Activated gamma-delta T cell treated with Interleukin-2 at 50 U/mL for 16 hours (primary cell): Measurements from ENCODE around the gene SCIN.
"Not testable (repeated sequence)": the region's sequence is repeated elsewhere in the genome, so short reads cannot be mapped to it uniquely, and the experiment has no call there.

Source experiments
- DNase-seq: peaks from one replicate; pipeline ENCODE4 v3.0.0-alpha.2; 2020

Gene SCIN

GRCh38 chr7:12570534-12571461 lies at the start of gene SCIN:
TSS of gene SCIN (plus strand) at chr7:12570720. CDS start at chr7:12570787, 67 bp downstream.
- DNase-seq, result peak; percentile 5

- DNase-seq, result no peak
These were observed 45.6 kb upstream of the SCIN start for GRCh38 chr7:12524794-12525386.

GRCh38 chr7:12526693-12527092 lies 43.8 kb upstream of the SCIN start:
- DNase-seq, result not testable (repeated sequence)

GRCh38 chr7:12527670-12528069 lies 42.9 kb upstream of the SCIN start:
- not testable (repeated sequence) for DNase-seq

- DNase-seq, result no peak
These were observed 40.4 kb upstream of the SCIN start for GRCh38 chr7:12529971-12530710.

DNA sequence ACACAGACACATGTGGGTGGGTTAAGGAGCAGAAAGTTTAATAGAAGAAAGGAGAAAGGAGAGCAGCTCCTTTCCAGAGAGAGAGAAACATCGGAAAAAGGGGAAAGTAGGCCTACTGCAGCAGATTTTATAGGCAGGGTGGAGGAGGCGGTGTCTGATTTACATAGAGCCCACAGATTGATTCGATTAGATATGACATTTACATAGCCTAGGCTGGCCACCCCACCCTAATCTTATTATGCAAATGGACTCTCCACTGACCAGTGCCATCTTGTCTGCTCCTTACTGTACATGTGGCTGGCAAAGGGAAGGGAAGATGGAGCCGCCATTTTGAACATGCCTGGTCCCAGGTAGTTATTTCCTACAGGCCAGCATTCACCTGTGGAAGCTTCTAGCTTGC lies 38.7 kb upstream of the SCIN start:
- DNase-seq, result no peak

GRCh38 chr7:12534046-12534445 lies 36.5 kb upstream of the SCIN start:
- DNase-seq, result no peak

GRCh38 chr7:12539681-12540080 lies 30.8 kb upstream of the SCIN start:
- DNase-seq, result no peak

DNA sequence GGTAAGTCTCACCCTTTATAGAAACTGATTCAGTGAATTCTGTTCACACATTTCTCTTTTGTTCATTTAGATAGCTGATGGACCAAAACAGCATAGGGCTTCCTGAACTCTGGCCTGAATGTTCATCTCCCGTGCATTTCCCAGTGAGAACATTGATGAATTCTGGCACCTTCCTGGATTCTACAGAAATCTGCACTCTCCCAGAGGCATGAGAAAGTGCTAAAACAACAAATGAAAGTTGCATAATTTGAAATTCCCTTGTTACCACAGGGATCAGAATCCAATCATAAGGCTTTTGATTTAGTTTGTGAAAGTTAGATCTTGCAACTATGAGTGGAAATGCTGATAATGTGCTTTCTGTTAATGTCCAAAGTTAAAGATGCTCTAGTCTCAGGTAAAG lies 29.7 kb upstream of the SCIN start:
- no peak for DNase-seq

DNA sequence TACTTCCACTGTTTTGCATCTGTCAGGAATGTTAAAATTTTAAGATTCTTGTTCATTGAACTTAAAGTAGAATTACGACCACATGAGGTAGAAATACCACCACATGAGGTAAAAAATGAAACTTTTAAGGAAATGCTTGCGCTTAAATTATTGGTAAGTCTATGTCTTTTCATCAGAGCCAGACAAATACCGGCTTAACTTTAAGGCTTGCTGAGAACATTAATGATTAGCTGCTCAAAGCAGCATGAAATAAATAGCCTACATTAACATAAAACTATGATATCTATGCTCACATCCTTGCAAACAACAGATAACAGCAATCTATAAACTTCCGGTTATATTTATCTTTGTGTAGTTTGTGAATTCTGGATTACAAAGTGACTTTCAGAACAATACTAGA lies 26.9 kb upstream of the SCIN start:
- no peak for DNase-seq

DNA sequence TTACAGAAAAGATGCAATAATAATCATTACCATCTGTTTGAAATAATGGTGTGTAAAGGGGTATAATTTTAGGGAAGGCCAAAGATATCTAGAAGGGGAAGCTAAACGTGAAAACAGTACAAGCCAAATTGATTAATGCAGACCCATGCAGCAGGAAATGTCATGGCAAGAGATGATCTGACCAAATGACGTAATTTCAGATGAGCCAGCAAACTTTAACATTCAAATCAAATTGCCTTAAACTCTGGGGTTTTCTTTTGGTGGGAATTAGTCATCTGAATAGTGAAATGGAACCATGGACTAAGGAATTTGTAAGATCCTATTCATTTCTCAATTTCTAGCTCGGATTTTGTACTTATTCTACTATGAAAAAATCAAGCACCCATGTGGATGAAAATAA lies 21.4 kb upstream of the SCIN start:
- no peak for DNase-seq

DNA sequence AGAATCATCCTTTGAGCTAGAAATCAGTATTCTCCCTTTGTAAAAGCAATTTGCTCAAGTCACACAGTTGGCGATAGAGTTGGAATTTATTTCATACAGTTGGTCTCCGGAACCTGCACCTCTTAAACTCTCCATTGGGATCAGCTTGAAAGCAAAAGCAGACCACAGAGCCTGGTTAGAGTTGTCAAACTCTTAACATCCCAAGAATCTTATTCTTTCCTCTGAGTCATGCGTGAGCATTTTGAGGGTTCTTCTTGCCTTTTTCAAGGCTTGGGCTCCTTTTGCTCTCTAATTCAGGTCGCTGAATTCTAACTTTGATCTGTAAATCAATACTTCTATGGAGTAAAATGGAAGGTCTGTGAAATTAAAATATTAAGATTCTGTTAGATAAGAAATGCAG lies 19.6 kb upstream of the SCIN start:
- no peak for DNase-seq

DNA sequence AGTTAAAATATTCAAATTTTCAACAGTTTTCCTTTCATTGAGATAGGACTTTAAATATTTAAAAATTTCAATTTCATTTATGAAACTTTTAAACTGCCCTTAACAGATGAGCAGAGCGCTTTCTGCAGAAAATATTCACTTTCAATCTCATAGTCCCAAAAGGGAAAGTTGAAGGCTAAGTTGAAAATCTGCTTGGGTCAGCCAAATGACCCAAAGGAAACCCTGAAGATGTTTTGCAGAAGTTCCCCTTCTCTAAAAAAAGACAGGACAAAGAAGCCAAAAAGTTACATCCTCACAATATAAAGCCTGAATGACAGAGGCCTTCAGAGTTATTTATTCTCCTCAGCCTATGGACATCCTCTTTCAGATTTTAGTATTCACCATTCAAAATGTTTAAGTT lies 17.6 kb upstream of the SCIN start:
- no peak for DNase-seq

GRCh38 chr7:12553416-12553815 lies 17.1 kb upstream of the SCIN start:
- DNase-seq, result no peak

GRCh38 chr7:12554351-12554750 lies 16.2 kb upstream of the SCIN start:
- DNase-seq, result no peak

DNA sequence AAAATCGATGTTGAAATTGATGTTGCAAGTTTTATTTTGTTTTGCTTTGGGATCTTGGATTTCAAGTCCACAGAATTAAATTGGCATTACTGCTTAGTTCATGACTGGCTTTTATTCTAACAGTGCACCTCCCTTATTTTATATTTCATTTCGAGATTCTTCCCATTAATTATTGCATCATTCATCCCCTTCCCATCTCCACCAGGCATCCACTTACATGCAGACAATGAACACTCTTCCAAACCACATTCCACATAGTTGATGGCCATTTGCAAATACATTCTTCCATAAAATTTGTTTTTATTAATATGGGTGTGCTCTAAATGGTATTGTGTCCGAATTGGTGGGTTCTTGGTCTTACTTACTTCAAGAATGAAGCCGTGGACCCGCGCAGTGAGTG lies 15.6 kb upstream of the SCIN start:
- no peak for DNase-seq

GRCh38 chr7:12555695-12556094 lies 14.8 kb upstream of the SCIN start:
- not testable (repeated sequence) for DNase-seq

GRCh38 chr7:12556139-12556792 lies 14.3 kb upstream of the SCIN start:
- DNase-seq, result not testable (repeated sequence)

DNA sequence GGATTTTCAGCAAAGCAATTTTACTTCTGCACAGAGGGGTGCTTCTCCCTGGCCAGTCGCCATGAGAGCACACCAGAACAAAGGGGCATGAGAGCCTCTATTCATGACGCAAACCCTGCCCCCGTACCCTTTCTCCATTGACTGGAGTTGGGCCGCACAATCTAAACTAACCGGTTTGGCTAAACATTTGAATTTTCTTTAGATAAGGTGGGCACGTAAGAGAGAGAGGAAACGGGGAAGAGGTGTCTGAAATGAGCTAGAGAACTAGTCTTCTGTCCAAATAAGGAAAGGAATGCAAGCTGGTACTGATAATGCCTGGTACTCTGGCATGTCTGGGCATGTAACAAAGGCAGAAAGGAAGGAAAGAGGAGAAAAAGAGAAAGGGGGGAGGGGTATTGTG lies 13.2 kb upstream of the SCIN start:
- no peak for DNase-seq

- DNase-seq, result no peak
These were observed 5.3 kb upstream of the SCIN start for GRCh38 chr7:12564996-12565764.

- no peak for DNase-seq
These were observed 4.6 kb upstream of the SCIN start for GRCh38 chr7:12565873-12566272.

DNA sequence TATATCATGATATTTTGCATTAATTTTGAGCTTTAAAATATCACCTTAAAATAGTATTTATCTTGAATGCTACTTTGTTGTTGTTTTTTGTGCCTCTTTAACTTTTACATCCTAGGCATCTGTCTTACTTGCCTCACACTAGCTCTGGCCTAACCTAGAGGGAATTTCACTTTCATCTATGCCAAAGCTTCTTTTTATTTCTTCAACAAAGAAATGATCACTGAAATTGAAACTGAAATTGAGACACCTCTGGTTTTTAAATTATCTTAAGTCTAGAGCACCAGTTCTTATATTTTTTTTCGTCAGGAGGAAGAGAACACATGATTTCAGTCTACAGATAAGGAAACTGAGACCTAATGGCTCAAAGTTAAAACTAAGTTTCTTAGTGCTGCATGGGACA lies 3.5 kb upstream of the SCIN start:
- DNase-seq, result no peak
